ENCODE data around the gene DOP1B.
A peak's percentile ranks its signal among the peaks of the same experiment; 100 is the strongest.
"Not testable (repeated sequence)": the region's sequence is repeated elsewhere in the genome, so short reads cannot be mapped to it uniquely, and the experiment has no call there.

Gene DOP1B

GRCh38 chr21:36127977-36128376 is 28.6 kb upstream of the DOP1B start:
- no peaks in the 10 kb centered on the region for H3K4me1 ChIP-seq (ENCODE audit: low read length)
- no peak overlapping the region for H2AFZ ChIP-seq (ENCODE audit: low read length)
- no peaks in the 10 kb centered on the region for H3F3A ChIP-seq (ENCODE audit: insufficient read depth, low read length)
- H3K9me3 ChIP-seq (replicated peaks; ENCODE audit: insufficient read depth, low read length) = no peaks in the 10 kb centered on the region
- no peak overlapping the region for H3K4me2 ChIP-seq (ENCODE audit: low read depth, low read length)
- H3K27ac ChIP-seq (ENCODE audit: low read length) = no peak overlapping the region
- TF ChIP-seq CTCF (IDR thresholded peaks at IDR 0.05; ENCODE audit: low read length) = no peak
- TF ChIP-seq EZH2phosphoT487 (IDR thresholded peaks at IDR 0.05; ENCODE audit: low read length) = no peak
- no peak for TF ChIP-seq EZH2 (optimal IDR thresholded peaks at IDR 0.05; ENCODE audit: low read depth, low read length)
- H3K27me3 ChIP-seq (replicated peaks; ENCODE audit: insufficient read depth, low read length) = peaks cover 8% of the 10 kb centered on the region; the same call in 1 of the 2 replicates
- no peaks in the 10 kb centered on the region for H3K36me3 ChIP-seq (replicated peaks; ENCODE audit: insufficient read depth, low read length)
- no peaks in the 10 kb centered on the region for H3K9me2 ChIP-seq (replicated peaks; ENCODE audit: insufficient read depth, low read length)
- no peaks in the 10 kb centered on the region for H3K79me2 ChIP-seq (ENCODE audit: low read length)
- H3K4me3 ChIP-seq (ENCODE audit: low read length) = no peak overlapping the region
- no peaks in the 10 kb centered on the region for H4K20me1 ChIP-seq (ENCODE audit: insufficient read depth, low read length)
- DNase-seq = no peak
- H3K9ac ChIP-seq (ENCODE audit: low read length) = no peak overlapping the region

GRCh38 chr21:36129219-36129618 is 27.4 kb upstream of the DOP1B start:
- Histone ChIP-seq H3K4me2 (ENCODE audit: low read depth, low read length) (no peak overlapping the region), H3K9ac (ENCODE audit: low read length) (no peak overlapping the region), H3K4me1 (ENCODE audit: low read length) (peaks cover 2% of the 10 kb centered on the region; the same call in 1 of the 2 replicates), H3K27me3 (replicated peaks; ENCODE audit: insufficient read depth, low read length) (peaks cover 13% of the 10 kb centered on the region; the same call in 1 of the 2 replicates), H3K36me3 (replicated peaks; ENCODE audit: insufficient read depth, low read length) (no peaks in the 10 kb centered on the region), H3K9me2 (replicated peaks; ENCODE audit: insufficient read depth, low read length) (no peaks in the 10 kb centered on the region), H2AFZ (ENCODE audit: low read length) (no peak overlapping the region), H3K4me3 (ENCODE audit: low read length) (no peak overlapping the region), H3K9me3 (replicated peaks; ENCODE audit: insufficient read depth, low read length) (no peaks in the 10 kb centered on the region), H3K27ac (ENCODE audit: low read length) (no peak overlapping the region), H3F3A (ENCODE audit: insufficient read depth, low read length) (no peaks in the 10 kb centered on the region), H4K20me1 (ENCODE audit: insufficient read depth, low read length) (no peaks in the 10 kb centered on the region), H3K79me2 (ENCODE audit: low read length) (no peaks in the 10 kb centered on the region)
- no peak for DNase-seq
- TF ChIP-seq EZH2 (optimal IDR thresholded peaks at IDR 0.05; ENCODE audit: low read depth, low read length) (no peak), CTCF (IDR thresholded peaks at IDR 0.05; ENCODE audit: low read length) (no peak), EZH2phosphoT487 (IDR thresholded peaks at IDR 0.05; ENCODE audit: low read length) (no peak)

GRCh38 chr21:36130414-36130762 is 26.2 kb upstream of the DOP1B start:
- not testable (repeated sequence) for H3K36me3 ChIP-seq (replicated peaks; ENCODE audit: insufficient read depth, low read length); H3K4me1 ChIP-seq (ENCODE audit: low read length); H3K79me2 ChIP-seq (ENCODE audit: low read length); DNase-seq; H3K27ac ChIP-seq (ENCODE audit: low read length); H4K20me1 ChIP-seq (ENCODE audit: insufficient read depth, low read length); H3K9me2 ChIP-seq (replicated peaks; ENCODE audit: insufficient read depth, low read length); H3K9me3 ChIP-seq (replicated peaks; ENCODE audit: insufficient read depth, low read length); H3K9ac ChIP-seq (ENCODE audit: low read length)
- Histone ChIP-seq H2AFZ (ENCODE audit: low read length) (0 out of 2 replicates have a peak overlapping the region, but pooled peaks have one; percentile 14), H3F3A (ENCODE audit: insufficient read depth, low read length) (peaks cover 12% of the 10 kb centered on the region; the same call in 1 of the 2 replicates), H3K4me2 (ENCODE audit: low read depth, low read length) (peak overlapping the region; percentile 72), H3K4me3 (ENCODE audit: low read length) (peak overlapping the region; percentile 29; the same call in 1 of the 2 replicates), H3K27me3 (replicated peaks; ENCODE audit: insufficient read depth, low read length) (peaks cover 16% of the 10 kb centered on the region; the same call in 1 of the 2 replicates)

- not testable (repeated sequence) for H3K27ac ChIP-seq (ENCODE audit: low read length); H3K4me1 ChIP-seq (ENCODE audit: low read length); H3K9ac ChIP-seq (ENCODE audit: low read length); H3K9me3 ChIP-seq (replicated peaks; ENCODE audit: insufficient read depth, low read length); H3K79me2 ChIP-seq (ENCODE audit: low read length); DNase-seq; H3K9me2 ChIP-seq (replicated peaks; ENCODE audit: insufficient read depth, low read length); H4K20me1 ChIP-seq (ENCODE audit: insufficient read depth, low read length); H2AFZ ChIP-seq (ENCODE audit: low read length); H3K36me3 ChIP-seq (replicated peaks; ENCODE audit: insufficient read depth, low read length)
- Histone ChIP-seq H3K4me3 (ENCODE audit: low read length) (peak overlapping the region; percentile 29; the same call in 1 of the 2 replicates), H3F3A (ENCODE audit: insufficient read depth, low read length) (peaks cover 16% of the 10 kb centered on the region), H3K4me2 (ENCODE audit: low read depth, low read length) (peak overlapping the region; percentile 72), H3K27me3 (replicated peaks; ENCODE audit: insufficient read depth, low read length) (peaks cover 16% of the 10 kb centered on the region; the same call in 1 of the 2 replicates)
Measured at GRCh38 chr21:36130839-36131238, 25.8 kb upstream of the DOP1B start.

Measured in MM.1S (cell line).